Activated CD8-positive, alpha-beta memory T cell treated with anti-CD3 and anti-CD28 coated beads for 48 hours (primary cell): Measurements from ENCODE around the gene TRIM54.
A peak's percentile ranks its signal among the peaks of the same experiment; 100 is the strongest.
"Not testable (repeated sequence)": the region's sequence is repeated elsewhere in the genome, so short reads cannot be mapped to it uniquely, and the experiment has no call there.

Source experiments
- DNase-seq, 3 experiments: peaks; one replicate each; pipeline ENCODE4 v3.0.0-alpha.2; 2020; ENCODE audit warnings: low read depth in 2 of 3, low spot score in 2 of 3

TRIM54 gene

GRCh38 chr2:27309651-27310050 lies 27.4 kb downstream of the TRIM54 start:
- no peak for DNase-seq

- no peak for DNase-seq
Measured at GRCh38 chr2:27312152-27312551, 29.9 kb downstream of the TRIM54 start.

- DNase-seq: no peak
Measured at GRCh38 chr2:27313882-27314645, 31.8 kb downstream of the TRIM54 start.

- DNase-seq: no peak
Measured at GRCh38 chr2:27314709-27315108, 32.5 kb downstream of the TRIM54 start.

- no peak for DNase-seq
Measured at GRCh38 chr2:27315122-27315521, 32.9 kb downstream of the TRIM54 start.

GRCh38 chr2:27316655-27317412 lies 34.6 kb downstream of the TRIM54 start:
- DNase-seq: no peak

- DNase-seq: not testable (repeated sequence)
Measured at GRCh38 chr2:27319839-27320238, 37.6 kb downstream of the TRIM54 start.

- no peak for DNase-seq
Measured at GRCh38 chr2:27320958-27321543, 38.8 kb downstream of the TRIM54 start.

- DNase-seq: no peak
Measured at GRCh38 chr2:27322301-27322765, 40.1 kb downstream of the TRIM54 start.

GRCh38 chr2:27322766-27323595 lies 40.8 kb downstream of the TRIM54 start, which contains the start of gene MPV17:
Gene MPV17 (minus strand): TSS chr2:27323097. CDS start chr2:27322517, 580 bp downstream.
- DNase-seq: peak; percentile 70 to 77 (median 72)

- no peak for DNase-seq
Measured at GRCh38 chr2:27323596-27324285, 41.5 kb downstream of the TRIM54 start.

- DNase-seq: no peak
Measured at GRCh38 chr2:27324720-27325119, 42.5 kb downstream of the TRIM54 start.

GRCh38 chr2:27335311-27335710 lies 53.1 kb downstream of the TRIM54 start:
- no peak for DNase-seq

GRCh38 chr2:27336173-27336572 lies 53.9 kb downstream of the TRIM54 start:
- DNase-seq: no peak

- no peak for DNase-seq
Measured at GRCh38 chr2:27347641-27348040, 65.4 kb downstream of the TRIM54 start.

- no peak for DNase-seq
Measured at GRCh38 chr2:27350106-27350693, 68.0 kb downstream of the TRIM54 start.

GRCh38 chr2:27351802-27352598 lies 69.8 kb downstream of the TRIM54 start:
- no peak for DNase-seq

GRCh38 chr2:27353386-27353761 lies 71.1 kb downstream of the TRIM54 start:
- DNase-seq: not testable (repeated sequence)
